ENCODE data around the gene LNPEP.

Gene LNPEP

DNA sequence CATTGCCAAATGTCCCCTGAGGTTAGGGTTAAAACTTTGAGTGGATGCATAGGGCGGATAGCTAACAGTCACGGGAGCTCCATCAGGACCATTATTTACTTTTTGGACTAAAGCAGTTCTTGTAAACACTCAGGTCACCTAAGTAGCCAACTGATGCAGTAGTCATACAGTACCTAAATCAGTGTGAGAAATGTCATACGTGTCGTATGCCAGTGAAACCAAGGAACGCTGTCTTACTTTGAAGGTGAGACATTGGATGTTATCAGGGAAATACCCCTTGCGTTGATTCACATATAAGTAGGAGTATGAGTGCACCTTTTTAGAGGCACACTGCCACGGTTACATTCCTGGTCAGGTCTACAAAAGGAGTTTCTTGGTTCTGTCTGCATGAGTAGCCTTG, 101.9 kb downstream of the LNPEP start:
- TF ChIP-seq POLR2AphosphoS5 (IDR thresholded peaks at IDR 0.05; ENCODE audit: low read depth, low read length) = no peak
- TF ChIP-seq SIN3A (IDR thresholded peaks at IDR 0.05; ENCODE audit: borderline replicate concordance, insufficient read depth, low read length) = no peak
- TF ChIP-seq, protein P1, sequence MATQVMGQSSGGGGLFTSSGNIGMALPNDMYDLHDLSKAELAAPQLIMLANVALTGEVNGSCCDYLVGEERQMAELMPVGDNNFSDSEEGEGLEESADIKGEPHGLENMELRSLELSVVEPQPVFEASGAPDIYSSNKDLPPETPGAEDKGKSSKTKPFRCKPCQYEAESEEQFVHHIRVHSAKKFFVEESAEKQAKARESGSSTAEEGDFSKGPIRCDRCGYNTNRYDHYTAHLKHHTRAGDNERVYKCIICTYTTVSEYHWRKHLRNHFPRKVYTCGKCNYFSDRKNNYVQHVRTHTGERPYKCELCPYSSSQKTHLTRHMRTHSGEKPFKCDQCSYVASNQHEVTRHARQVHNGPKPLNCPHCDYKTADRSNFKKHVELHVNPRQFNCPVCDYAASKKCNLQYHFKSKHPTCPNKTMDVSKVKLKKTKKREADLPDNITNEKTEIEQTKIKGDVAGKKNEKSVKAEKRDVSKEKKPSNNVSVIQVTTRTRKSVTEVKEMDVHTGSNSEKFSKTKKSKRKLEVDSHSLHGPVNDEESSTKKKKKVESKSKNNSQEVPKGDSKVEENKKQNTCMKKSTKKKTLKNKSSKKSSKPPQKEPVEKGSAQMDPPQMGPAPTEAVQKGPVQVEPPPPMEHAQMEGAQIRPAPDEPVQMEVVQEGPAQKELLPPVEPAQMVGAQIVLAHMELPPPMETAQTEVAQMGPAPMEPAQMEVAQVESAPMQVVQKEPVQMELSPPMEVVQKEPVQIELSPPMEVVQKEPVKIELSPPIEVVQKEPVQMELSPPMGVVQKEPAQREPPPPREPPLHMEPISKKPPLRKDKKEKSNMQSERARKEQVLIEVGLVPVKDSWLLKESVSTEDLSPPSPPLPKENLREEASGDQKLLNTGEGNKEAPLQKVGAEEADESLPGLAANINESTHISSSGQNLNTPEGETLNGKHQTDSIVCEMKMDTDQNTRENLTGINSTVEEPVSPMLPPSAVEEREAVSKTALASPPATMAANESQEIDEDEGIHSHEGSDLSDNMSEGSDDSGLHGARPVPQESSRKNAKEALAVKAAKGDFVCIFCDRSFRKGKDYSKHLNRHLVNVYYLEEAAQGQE (IDR thresholded peaks at IDR 0.05; ENCODE audit: insufficient read depth in 1 of 2, low read depth in 2 of 2, low read length in 2 of 2) = no peak
- no peak for TF ChIP-seq FOXP2 (optimal IDR thresholded peaks at IDR 0.05; ENCODE audit: borderline replicate concordance, extremely low read depth, extremely low read length, insufficient read depth)
- TF ChIP-seq TAF1 (IDR thresholded peaks at IDR 0.05; ENCODE audit: borderline replicate concordance, insufficient read depth, low read length) = no peak

DNA sequence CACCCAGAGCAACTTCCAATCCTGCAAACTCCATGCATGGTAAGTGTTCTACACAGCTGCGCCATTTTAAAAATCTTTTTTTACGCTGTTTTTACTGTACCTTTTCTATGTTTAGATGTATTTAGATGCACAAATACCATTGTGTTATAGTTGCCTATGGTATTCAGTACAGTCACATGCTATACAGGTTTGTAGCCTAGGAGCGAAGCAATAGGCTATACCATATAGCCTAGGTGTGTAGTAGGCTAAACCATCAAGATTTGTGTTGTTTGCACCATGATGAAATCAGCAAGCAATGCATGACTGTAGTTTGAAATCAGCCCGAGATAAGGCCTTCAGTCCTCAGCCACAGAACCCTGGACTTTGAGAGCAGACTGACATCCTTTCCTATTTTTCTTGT, 105.4 kb downstream of the LNPEP start:
- TF ChIP-seq, protein P1 (IDR thresholded peaks at IDR 0.05; ENCODE audit: insufficient read depth in 1 of 2, low read depth in 2 of 2, low read length in 2 of 2) = no peak
- no peak for TF ChIP-seq SIN3A (IDR thresholded peaks at IDR 0.05; ENCODE audit: borderline replicate concordance, insufficient read depth, low read length)
- TF ChIP-seq TAF1 (IDR thresholded peaks at IDR 0.05; ENCODE audit: borderline replicate concordance, insufficient read depth, low read length) = no peak

DNA sequence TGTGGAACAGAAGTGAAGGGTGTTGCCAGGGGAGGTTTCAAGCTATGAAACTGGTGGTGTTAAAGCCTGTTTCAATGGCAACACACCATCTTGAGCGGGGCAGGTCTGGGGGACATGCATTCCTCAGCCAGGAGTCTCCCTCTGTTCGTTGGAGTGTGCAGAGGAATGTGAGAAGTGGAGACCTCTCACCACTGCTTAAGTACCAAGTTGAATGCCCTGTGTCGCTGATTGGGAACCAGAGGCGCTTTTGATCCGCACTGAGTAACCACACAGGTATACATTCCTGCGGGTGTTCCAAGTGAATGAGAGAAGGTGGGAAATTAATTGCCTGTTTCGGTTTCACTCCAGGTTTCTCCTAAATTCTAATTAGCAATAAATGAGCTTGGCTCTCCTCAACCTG, 107.1 kb downstream of the LNPEP start:
- TF ChIP-seq SIN3A (IDR thresholded peaks at IDR 0.05; ENCODE audit: borderline replicate concordance, insufficient read depth, low read length) = no peak
- TF ChIP-seq TAF1 (IDR thresholded peaks at IDR 0.05; ENCODE audit: borderline replicate concordance, insufficient read depth, low read length) = no peak
- no peak for TF ChIP-seq POLR2AphosphoS5 (IDR thresholded peaks at IDR 0.05; ENCODE audit: low read depth, low read length)
- TF ChIP-seq, protein P1 (IDR thresholded peaks at IDR 0.05; ENCODE audit: insufficient read depth in 1 of 2, low read depth in 2 of 2, low read length in 2 of 2) = no peak
- no peak for TF ChIP-seq FOXP2 (optimal IDR thresholded peaks at IDR 0.05; ENCODE audit: borderline replicate concordance, extremely low read depth, extremely low read length, insufficient read depth)

DNA sequence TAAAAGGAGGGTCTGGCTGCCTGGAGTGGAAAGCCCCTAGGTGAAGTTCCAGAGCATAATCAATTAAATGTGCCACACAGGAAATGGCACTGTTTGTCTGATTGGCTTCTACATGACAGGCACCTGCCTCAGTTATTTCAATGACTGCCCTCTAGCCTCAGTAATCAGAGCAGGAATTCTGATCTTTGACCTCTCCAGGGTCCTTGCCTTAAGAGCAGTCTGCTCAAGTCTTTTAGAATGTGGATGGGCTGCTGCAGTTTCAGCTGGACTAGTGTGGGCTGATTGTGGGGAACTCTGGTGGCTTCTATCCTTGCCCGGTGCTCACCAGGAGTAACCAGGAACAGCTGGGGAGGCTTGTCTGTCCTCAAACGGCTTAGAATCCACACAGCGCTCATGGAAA, 107.6 kb downstream of the LNPEP start:
- TF ChIP-seq, protein P1 (IDR thresholded peaks at IDR 0.05; ENCODE audit: insufficient read depth in 1 of 2, low read depth in 2 of 2, low read length in 2 of 2) = no peak
- TF ChIP-seq SIN3A (IDR thresholded peaks at IDR 0.05; ENCODE audit: borderline replicate concordance, insufficient read depth, low read length) (no peak), FOXP2 (optimal IDR thresholded peaks at IDR 0.05; ENCODE audit: borderline replicate concordance, extremely low read depth, extremely low read length, insufficient read depth) (no peak), TAF1 (IDR thresholded peaks at IDR 0.05; ENCODE audit: borderline replicate concordance, insufficient read depth, low read length) (no peak), POLR2AphosphoS5 (IDR thresholded peaks at IDR 0.05; ENCODE audit: low read depth, low read length) (no peak)

DNA sequence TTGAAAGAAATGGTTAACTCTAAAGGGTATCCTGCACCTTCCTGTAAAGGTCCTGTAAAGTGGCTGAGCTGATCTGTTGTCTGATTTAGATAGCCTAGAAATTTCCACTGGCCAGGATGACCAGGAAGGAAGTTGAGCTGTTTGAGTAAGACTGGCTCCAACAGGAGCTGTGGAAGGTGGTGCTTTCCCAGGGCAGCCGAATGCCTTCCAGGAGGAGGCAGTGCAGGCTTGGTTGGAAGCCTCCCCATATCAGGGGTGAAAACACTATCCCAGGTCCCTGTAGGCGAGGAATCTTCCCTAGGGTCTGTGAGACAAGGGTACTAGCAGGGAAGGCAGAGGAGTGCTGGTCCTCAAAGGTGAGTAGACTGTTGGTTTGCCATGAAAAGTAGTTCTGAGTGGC, 108.2 kb downstream of the LNPEP start:
- TF ChIP-seq POLR2AphosphoS5 (IDR thresholded peaks at IDR 0.05; ENCODE audit: low read depth, low read length) (no peak), SIN3A (IDR thresholded peaks at IDR 0.05; ENCODE audit: borderline replicate concordance, insufficient read depth, low read length) (no peak), TAF1 (IDR thresholded peaks at IDR 0.05; ENCODE audit: borderline replicate concordance, insufficient read depth, low read length) (no peak), FOXP2 (optimal IDR thresholded peaks at IDR 0.05; ENCODE audit: borderline replicate concordance, extremely low read depth, extremely low read length, insufficient read depth) (no peak)
- TF ChIP-seq, protein P1 (IDR thresholded peaks at IDR 0.05; ENCODE audit: insufficient read depth in 1 of 2, low read depth in 2 of 2, low read length in 2 of 2) = no peak

All from PFSK-1 (cell line).